Measurements from ENCODE around the gene ESPL1.

GRCh38 chr12:53255996-53256395, 12.1 kb upstream of the ESPL1 start:
- TF ChIP-seq POLR2AphosphoS5 (IDR thresholded peaks at IDR 0.05; ENCODE audit: low read depth, low read length) = no peak
- TF ChIP-seq SIN3A (IDR thresholded peaks at IDR 0.05; ENCODE audit: borderline replicate concordance, insufficient read depth, low read length) = no peak
- TF ChIP-seq TAF1 (IDR thresholded peaks at IDR 0.05; ENCODE audit: borderline replicate concordance, insufficient read depth, low read length) = no peak
- no peak for TF ChIP-seq REST (IDR thresholded peaks at IDR 0.05; ENCODE audit: insufficient read depth in 1 of 2, low read depth in 2 of 2, low read length in 2 of 2)
- TF ChIP-seq FOXP2 (optimal IDR thresholded peaks at IDR 0.05; ENCODE audit: borderline replicate concordance, extremely low read depth, extremely low read length, insufficient read depth) = no peak
